Neural cell (in vitro differentiated cells): Measurements from ENCODE around the gene PEF1. TPM values are rescaled to one million over a fixed set of nuclear protein-coding genes. Genes with fewer than 3 reads are reported as not detected.

Source experiments
- H2AFZ ChIP-seq: fragments of 200-600, 300-800 bp; sonication (generic), shearing (Covaris generic); 2 replicates; pipeline ENCODE4 v1.6.0; 2014; ENCODE audit warnings: low read depth, mild to moderate bottlenecking, antibody characterized with exemption, low read length, moderate library complexity
- H3F3A ChIP-seq: fragments of 200-600 bp; shearing (Covaris generic); 2 replicates; pipeline ENCODE4 v1.6.1; 2016; ENCODE audit warnings: mild to moderate bottlenecking, moderate library complexity, mixed read lengths, antibody characterized with exemption, low read length; ENCODE audit not compliant: insufficient read depth, poor library complexity, severe bottlenecking
- H3K27ac ChIP-seq: fragments of 200-600, 300-800 bp; sonication (generic), shearing (Covaris generic); 2 replicates; pipeline ENCODE4 v1.5.1; 2014; ENCODE audit warnings: mild to moderate bottlenecking, low read length, moderate library complexity
- H3K27me3 ChIP-seq: fragments of 300-800, 200-600 bp; sonication (generic), shearing (Covaris generic); 2 replicates; pipeline ENCODE4 v1.6.0; 2014; ENCODE audit warnings: mild to moderate bottlenecking, low read depth, low read length, moderate library complexity; ENCODE audit not compliant: insufficient read depth
- H3K36me3 ChIP-seq: fragments of 300-800, 200-600 bp; sonication (generic), shearing (Covaris generic); 2 replicates; pipeline ENCODE4 v1.5.1; 2014; ENCODE audit warnings: mild to moderate bottlenecking, antibody characterized with exemption, low read length, moderate library complexity; ENCODE audit not compliant: insufficient read depth
- H3K4me2 ChIP-seq: fragments of 300-800, 200-600 bp; sonication (generic), shearing (Covaris generic); 2 replicates; pipeline ENCODE4 v1.6.0; 2014; ENCODE audit warnings: mild to moderate bottlenecking, low read length
- H3K4me3 ChIP-seq: fragments of 300-800, 200-600 bp; sonication (generic), shearing (Covaris generic); 2 replicates; pipeline ENCODE4 v1.5.1; 2014; ENCODE audit warnings: mild to moderate bottlenecking, low read length, moderate library complexity
- H3K79me2 ChIP-seq: fragments of 200-600 bp; shearing (Covaris generic); replicated peaks from 2 replicates; pipeline ENCODE4 v1.6.0; 2014; ENCODE audit warnings: mild to moderate bottlenecking, low read length, moderate library complexity; ENCODE audit not compliant: insufficient read depth
- H3K9ac ChIP-seq: fragments of 300-800, 200-600 bp; sonication (generic), shearing (Covaris generic); 2 replicates; pipeline ENCODE4 v1.6.1; 2016; ENCODE audit warnings: mild to moderate bottlenecking, low read length, mixed read lengths
- H3K9me2 ChIP-seq: fragments of 200-600 bp; shearing (Covaris generic); 2 replicates; pipeline ENCODE4 v1.6.1; 2016; ENCODE audit warnings: mild to moderate bottlenecking, low read length, mixed read lengths; ENCODE audit not compliant: insufficient read depth
- H3K9me3 ChIP-seq: fragments of 200-600, 300-800 bp; sonication (generic), shearing (Covaris generic); 2 replicates; pipeline ENCODE4 v1.6.1; 2016; ENCODE audit warnings: mild to moderate bottlenecking, mixed run types, low read length, moderate library complexity, mixed read lengths
- H4K20me1 ChIP-seq: fragments of 200-600 bp; shearing (Covaris generic); 2 replicates; pipeline ENCODE4 v1.6.1; 2016; ENCODE audit warnings: mild to moderate bottlenecking, mixed run types; ENCODE audit not compliant: insufficient read depth
- CTCF ChIP-seq: fragments of 450-650 bp; IDR thresholded peaks from 2 replicates; pipeline ENCODE4 v1.5.1; 2014; ENCODE audit warnings: antibody characterized with exemption, mild to moderate bottlenecking, moderate library complexity; ENCODE audit not compliant: poor library complexity, severe bottlenecking
- EP300 ChIP-seq: fragments of 450-650 bp; conservative IDR thresholded peaks from 2 replicates; pipeline ENCODE4 v1.6.1; 2014; ENCODE audit warnings: antibody characterized with exemption, mild to moderate bottlenecking, moderate library complexity; ENCODE audit not compliant: poor library complexity, severe bottlenecking
- EZH2 ChIP-seq: fragments of 200-600, 300-800 bp; shearing (Covaris generic), sonication (generic); IDR thresholded peaks from 2 replicates; pipeline ENCODE4 v1.6.1; 2014; ENCODE audit warnings: antibody characterized with exemption, low read length, borderline replicate concordance, mild to moderate bottlenecking; ENCODE audit not compliant: insufficient read depth, poor library complexity, severe bottlenecking
- MXI1 ChIP-seq: fragments of 450-650 bp; conservative IDR thresholded peaks from 2 replicates; pipeline ENCODE4 v1.6.1; 2014; ENCODE audit warnings: antibody characterized with exemption, mild to moderate bottlenecking; ENCODE audit not compliant: poor library complexity, severe bottlenecking
- POLR2AphosphoS5 ChIP-seq: IDR thresholded peaks from 2 replicates; pipeline ENCODE4 v1.6.1; 2012
- RAD21 ChIP-seq: fragments of 450-650 bp; conservative IDR thresholded peaks from 2 replicates; pipeline ENCODE4 v1.6.1; 2014; ENCODE audit warnings: antibody characterized with exemption, mild to moderate bottlenecking, moderate library complexity
- REST ChIP-seq: IDR thresholded peaks from 2 replicates; pipeline ENCODE4 v1.6.1; 2012; ENCODE audit warnings: borderline replicate concordance
- SMC3 ChIP-seq: fragments of 450-650 bp; conservative IDR thresholded peaks from 2 replicates; pipeline ENCODE4 v1.6.1; 2014; ENCODE audit warnings: antibody characterized with exemption, mild to moderate bottlenecking, moderate library complexity; ENCODE audit not compliant: poor library complexity
- TAF1 ChIP-seq: IDR thresholded peaks from 2 replicates; pipeline ENCODE4 v1.6.1; 2012; ENCODE audit warnings: low read depth
- polyA plus RNA-seq: library from polyadenylated mRNA; depleted of rRNA; stranded (reverse); fragments of >200 nt; gene quantifications from 2 replicates; pipeline ENCODE4 v1.2.3, GENCODE V29; 2014

PEF1 gene
- polyA plus RNA-seq, 1 donor from 2014 or later = 48.2 TPM

GRCh38 chr1:31658721-31659120 is 14.0 kb upstream of the PEF1 start:
- Histone ChIP-seq H2AFZ (no peak overlapping the region), H3K36me3 (no peaks in the 10 kb centered on the region)
- TF ChIP-seq REST (no peak), MXI1 (no peak), SMC3 (no peak), EZH2 (no peak), TAF1 (no peak), EP300 (no peak), RAD21 (no peak), CTCF (no peak), POLR2AphosphoS5 (no peak)

GRCh38 chr1:31657972-31658510 is 13.4 kb upstream of the PEF1 start:
- peaks cover 1% of the 10 kb centered on the region for H3F3A ChIP-seq
- no peak overlapping the region for H3K27ac ChIP-seq
- H3K4me3 ChIP-seq = no peak overlapping the region
- no peaks in the 10 kb centered on the region for H3K79me2 ChIP-seq
- no peaks in the 10 kb centered on the region for H3K27me3 ChIP-seq
- H3K9ac ChIP-seq = no peak overlapping the region
- no peak overlapping the region for H2AFZ ChIP-seq
- no peaks in the 10 kb centered on the region for H3K9me2 ChIP-seq
- no peaks in the 10 kb centered on the region for H3K9me3 ChIP-seq
- no peaks in the 10 kb centered on the region for H3K36me3 ChIP-seq
- no peaks in the 10 kb centered on the region for H4K20me1 ChIP-seq
- no peak overlapping the region for H3K4me2 ChIP-seq
- TF ChIP-seq CTCF = no peak
- no peak for TF ChIP-seq REST
- no peak for TF ChIP-seq TAF1
- TF ChIP-seq SMC3 = no peak
- no peak for TF ChIP-seq MXI1
- TF ChIP-seq RAD21 = no peak
- no peak for TF ChIP-seq EP300
- no peak for TF ChIP-seq EZH2
- no peak for TF ChIP-seq POLR2AphosphoS5

More at GRCh38 chr1:31658721-31659120, 14.0 kb upstream of the PEF1 start:
- H3K27me3 ChIP-seq = no peaks in the 10 kb centered on the region
- no peaks in the 10 kb centered on the region for H3K79me2 ChIP-seq
- H3F3A ChIP-seq = no peaks in the 10 kb centered on the region
- no peak overlapping the region for H3K4me2 ChIP-seq
- H4K20me1 ChIP-seq = no peaks in the 10 kb centered on the region
- no peak overlapping the region for H3K9ac ChIP-seq
- H3K9me3 ChIP-seq = no peaks in the 10 kb centered on the region
- no peaks in the 10 kb centered on the region for H3K9me2 ChIP-seq
- no peak overlapping the region for H3K4me3 ChIP-seq
- H3K27ac ChIP-seq = no peak overlapping the region
